Adipose tissue (tissue), 3 donors: Measurements from ENCODE around the gene GP2. TPM values are rescaled to one million over a fixed set of nuclear protein-coding genes. Genes with fewer than 3 reads are reported as not detected.

Experiments used
- H3K27ac ChIP-seq: one replicate; pipeline ENCODE4 v1.5.1; 2013; ENCODE audit warnings: low read depth, low read length
- WGBS, 3 donors: extraction: QIAGEN DNeasy Blood & Tissue Kit; methylation state at CpG; one replicate each; pipeline ENCODE4 v1.1.7; 2013; 5-methylcytosine and 5-hydroxymethylcytosine counted together
- polyA plus RNA-seq, 3 donors: library from polyadenylated mRNA; stranded (reverse); fragments of 200-250 nt; gene quantifications; one replicate each; pipeline ENCODE4 v1.2.3, GENCODE V29; 2013
- donor health status: healthy with polysubstance abuse.
- donor health status: Bipolar disorder and iron deficiency.
- donor health status: healthy.

The GP2 gene
- polyA plus RNA-seq, 3 donors = 2.9 to 24,783 (median 7.0) TPM

- H3K27ac ChIP-seq = no peak overlapping the region
- WGBS, 3 donors = 25 to 83% (median 66%) methylated on average over 5 of the region's 5 CpGs
Measured at GRCh38 chr16:20268409-20268808, 58.9 kb downstream of the GP2 start.

GRCh38 chr16:20265019-20265418 lies 62.3 kb downstream of the GP2 start:
- no peak overlapping the region for H3K27ac ChIP-seq
- 87 to 91% (median 90%) methylated on average over 4 of the region's 4 CpGs for WGBS, 3 donors

GRCh38 chr16:20263138-20263855 lies 64.0 kb downstream of the GP2 start:
- H3K27ac ChIP-seq = no peak overlapping the region
- WGBS, 3 donors = 74 to 81% (median 78%) methylated on average over 11 to 12 of the region's 12 CpGs

GRCh38 chr16:20262248-20262647 lies 65.1 kb downstream of the GP2 start:
- WGBS, 3 donors = 91 to 96% (median 94%) methylated on average over 9 of the region's 9 CpGs
- H3K27ac ChIP-seq = no peak overlapping the region

GRCh38 chr16:20260215-20261009 lies 66.9 kb downstream of the GP2 start:
- 70 to 77% (median 74%) methylated on average over 11 of the region's 11 CpGs for WGBS, 3 donors

More at GRCh38 chr16:20260215-20261009, 66.9 kb downstream of the GP2 start:
- H3K27ac ChIP-seq = no peak overlapping the region

Other genes with a start within 250 kb of the GP2 start
- gene UMOD, start 25.2 kb upstream of the GP2 start, polyA plus RNA-seq = under 1 TPM in 1 of 3 donors, not detected in 2; 0.76 TPM
- gene PDILT, start 77.2 kb upstream of the GP2 start, polyA plus RNA-seq = 1 to 10 TPM in 2 of 3 donors, not detected in 1; 1.3 to 9.2 TPM
- gene ACSM5, start 82.0 kb upstream of the GP2 start, polyA plus RNA-seq = 10 to 100 TPM in 2 of 3 donors, 1 to 10 TPM in 1; 4.4 to 27.9 (median 16.9) TPM
- under 1 TPM; 0.13 to 0.90 (median 0.14) TPM for gene ACSM2A, start 124.0 kb upstream of the GP2 start, polyA plus RNA-seq
- under 1 TPM; 0.16 to 0.34 (median 0.22) TPM for gene ACSM2B, start 248.9 kb upstream of the GP2 start, polyA plus RNA-seq